Measurements from ENCODE around the gene MYO5B.

The MYO5B gene

GRCh38 chr18:50144540-50144939, 50.4 kb downstream of the MYO5B start:
- no peak for DNase-seq (ENCODE audit: low spot score)

GRCh38 chr18:50143886-50144285, 51.1 kb downstream of the MYO5B start:
- no peak for DNase-seq (ENCODE audit: low spot score)

- no peak for DNase-seq (ENCODE audit: low spot score)
Measured at GRCh38 chr18:50143294-50143693, 51.7 kb downstream of the MYO5B start.

- no peak for DNase-seq (ENCODE audit: low spot score)
Measured at GRCh38 chr18:50142441-50143120, 52.4 kb downstream of the MYO5B start.

- DNase-seq (ENCODE audit: low spot score): no peak
Measured at GRCh38 chr18:50138181-50139064, 56.5 kb downstream of the MYO5B start.

- no peak for DNase-seq (ENCODE audit: low spot score)
Measured at GRCh38 chr18:50135903-50136302, 59.0 kb downstream of the MYO5B start.

- no peak for DNase-seq (ENCODE audit: low spot score)
Measured at GRCh38 chr18:50133526-50133925, 61.4 kb downstream of the MYO5B start.

- DNase-seq (ENCODE audit: low spot score): no peak
Measured at GRCh38 chr18:50131591-50131990, 63.4 kb downstream of the MYO5B start.

- DNase-seq (ENCODE audit: low spot score): no peak
Measured at GRCh38 chr18:50128506-50129271, 66.3 kb downstream of the MYO5B start.

- DNase-seq (ENCODE audit: low spot score): no peak
Measured at GRCh38 chr18:50127516-50128210, 67.3 kb downstream of the MYO5B start.

- no peak for DNase-seq (ENCODE audit: low spot score)
Measured at GRCh38 chr18:50126471-50126870, 68.5 kb downstream of the MYO5B start.

GRCh38 chr18:50125456-50125855, 69.5 kb downstream of the MYO5B start:
- no peak for DNase-seq (ENCODE audit: low spot score)

GRCh38 chr18:50119296-50119695, 75.7 kb downstream of the MYO5B start:
- no peak for DNase-seq (ENCODE audit: low spot score)

- no peak for DNase-seq (ENCODE audit: low spot score)
Measured at GRCh38 chr18:50117863-50118262, 77.1 kb downstream of the MYO5B start.

GRCh38 chr18:50115095-50115494, 79.9 kb downstream of the MYO5B start:
- no peak for DNase-seq (ENCODE audit: low spot score)

- DNase-seq (ENCODE audit: low spot score): no peak
Measured at GRCh38 chr18:50114448-50114847, 80.5 kb downstream of the MYO5B start.

- DNase-seq (ENCODE audit: low spot score): no peak
Measured at GRCh38 chr18:50113726-50114125, 81.2 kb downstream of the MYO5B start.

- no peak for DNase-seq (ENCODE audit: low spot score)
Measured at GRCh38 chr18:50111398-50111797, 83.5 kb downstream of the MYO5B start.

GRCh38 chr18:50107468-50107977, 87.4 kb downstream of the MYO5B start:
- DNase-seq (ENCODE audit: low spot score): no peak

- DNase-seq (ENCODE audit: low spot score): no peak
Measured at GRCh38 chr18:50105027-50105426, 89.9 kb downstream of the MYO5B start.

- no peak for DNase-seq (ENCODE audit: low spot score)
Measured at GRCh38 chr18:50104421-50104820, 90.5 kb downstream of the MYO5B start.
